K562 (cell line): ENCODE measurements around the gene CCNYL1. TPM values are rescaled to one million over a fixed set of nuclear protein-coding genes. Genes with fewer than 3 reads are reported as not detected.

Experiments
- ATAC-seq: fragments of 200-7000 bp; cut with Tn5 transposase; 3 replicates; pipeline ENCODE4 v1.9.1; 2020; ENCODE audit warnings: moderate library complexity
- BruUV-seq: library from RNA; stranded (reverse); fragments of 400-500 nt; replicated peaks from 2 replicates; lab custom pipeline; 2021; lab: Mats Ljungman, UMichigan
- CTCF ChIA-PET: fragments of 300-600 bp; formaldehyde crosslinking; extraction: SDS; loops from one replicate; lab custom pipeline; 2021; ENCODE audit warnings: low intra/inter-chr PET ratio; lab: Yijun Ruan, JAX
- POLR2A ChIA-PET: fragments of 300-600, 350-650 bp; sonication (Branson Sonifier 250); formaldehyde crosslinking; extraction: SDS; loops from one replicate; lab custom pipeline; 2021; ENCODE audit warnings: antibody characterized with exemption, inconsistent platforms; lab: Yijun Ruan, JAX
- DNase-seq, 4 experiments: peaks; one replicate each; pipeline versions ENCODE4 v3.0.0 to v3.0.0-alpha.2; 2011 to 2018; ENCODE audit warnings: low spot score in 3 of 4, mixed read lengths in 3 of 4; ENCODE audit errors: extremely low read depth in 1 of 4
- FAIRE-seq: peaks from 2 replicates; lab custom pipeline; 2011; peaks lifted over from hg19 to GRCh38; lab: Jason Lieb, UNC
- H2AFZ ChIP-seq: 2 replicates; pipeline ENCODE4 v1.6.0; 2011; ENCODE audit warnings: low read depth, low read length, control low read depth, inconsistent platforms
- H3K27ac ChIP-seq: fragments of 200-600 bp; 3 replicates; pipeline ENCODE4 v1.8.0; 2011; ENCODE audit warnings: low read depth, mild to moderate bottlenecking, control low read depth, inconsistent platforms, low read length, moderate library complexity, mixed read lengths; ENCODE audit errors: extremely low read depth
- H3K27me3 ChIP-seq, 2 experiments: fragments of 300-600 bp in 1 of 2; 2 replicates in 1 of 2; 3 replicates in 1 of 2; pipeline versions ENCODE4 v1.6.0 to v1.8.0; 2011; ENCODE audit warnings: inconsistent platforms in 2 of 2, low read length in 2 of 2, mild to moderate bottlenecking in 1 of 2, mixed read lengths in 1 of 2, moderate library complexity in 1 of 2; ENCODE audit not compliant: control insufficient read depth in 2 of 2, insufficient read depth in 2 of 2
- H3K36me3 ChIP-seq: fragments of 300-600 bp; 3 replicates; pipeline ENCODE4 v1.8.0; 2011; ENCODE audit warnings: mild to moderate bottlenecking, low read length, inconsistent platforms; ENCODE audit not compliant: control insufficient read depth, insufficient read depth
- H3K4me1 ChIP-seq, 2 experiments: fragments of 200-600 bp in 1 of 2; replicated peaks in 1 of 2; 2 replicates in 1 of 2; 3 replicates in 1 of 2; pipeline versions ENCODE4 v1.5.1 to v1.8.0; 2011; ENCODE audit warnings: inconsistent platforms in 2 of 2, low read length in 2 of 2, mild to moderate bottlenecking in 1 of 2, mixed read lengths in 1 of 2, moderate library complexity in 1 of 2; ENCODE audit not compliant: control insufficient read depth in 2 of 2, insufficient read depth in 2 of 2
- H3K4me2 ChIP-seq: 2 replicates; pipeline ENCODE4 v1.6.1; 2011; ENCODE audit warnings: low read length, control low read depth, inconsistent platforms, mixed read lengths; ENCODE audit not compliant: insufficient read depth
- H3K4me3 ChIP-seq: fragments of 200-600 bp; sonication (generic), shearing (Covaris generic); 2 replicates; pipeline ENCODE4 v1.5.1; 2016; ENCODE audit warnings: control low read depth, inconsistent platforms
- H3K79me2 ChIP-seq: fragments of 200-600 bp; 3 replicates; pipeline ENCODE4 v1.8.0; 2011; ENCODE audit warnings: low read length, inconsistent platforms; ENCODE audit not compliant: control insufficient read depth, insufficient read depth
- H3K9ac ChIP-seq, 2 experiments: 2 replicates each; pipeline versions ENCODE4 v1.6.0 to v1.6.1; 2011; ENCODE audit warnings: low read depth in 2 of 2, low read length in 2 of 2, control low read depth in 1 of 2, inconsistent platforms in 1 of 2, mild to moderate bottlenecking in 1 of 2, mixed read lengths in 1 of 2; ENCODE audit not compliant: insufficient read depth in 1 of 2
- H3K9me1 ChIP-seq: one replicate; pipeline ENCODE4 v1.6.0; 2011; ENCODE audit warnings: inconsistent platforms, mild to moderate bottlenecking, low read length, moderate library complexity; ENCODE audit not compliant: control insufficient read depth, insufficient read depth
- H3K9me3 ChIP-seq: replicated peaks from 2 replicates; pipeline ENCODE4 v1.5.1; 2011; ENCODE audit warnings: low read depth, low read length, inconsistent platforms; ENCODE audit not compliant: control insufficient read depth, insufficient read depth
- H4K20me1 ChIP-seq: replicated peaks from 2 replicates; pipeline ENCODE4 v1.6.1; 2011; ENCODE audit warnings: low read length, inconsistent platforms, mixed read lengths; ENCODE audit not compliant: control insufficient read depth, insufficient read depth
- POLR2AphosphoS5 ChIP-seq: IDR thresholded peaks from 2 replicates; pipeline ENCODE4 v1.6.1; 2011; ENCODE audit warnings: mild to moderate bottlenecking, low read depth, low read length, moderate library complexity; ENCODE audit not compliant: control insufficient read depth, insufficient read depth
- SP1 ChIP-seq: sonication (generic); formaldehyde crosslinking; IDR thresholded peaks from 2 replicates; pipeline ENCODE4 v1.8.1; 2022; ENCODE audit warnings: mild to moderate bottlenecking, missing genetic modification reagents
- ZNF124 ChIP-seq: sonication (generic); formaldehyde crosslinking; IDR thresholded peaks from 2 replicates; pipeline ENCODE4 v1.8.1; 2022; ENCODE audit warnings: missing genetic modification reagents
- WGBS: fragments of 100-300 bp; shearing (Covaris generic); methylation state at CpG from one replicate; pipeline ENCODE4 v1.1.6; 2016; ENCODE audit warnings: low coverage, mixed read lengths; ENCODE audit not compliant: insufficient coverage; ENCODE audit errors: missing lambda C conversion rate; 5-methylcytosine and 5-hydroxymethylcytosine counted together
- in situ Hi-C: fragments of 300-500 bp; cut with MboI; formaldehyde crosslinking; loops from 4 replicates; pipeline ENCODE4 v1.15.0; 2018; ENCODE audit warnings: inconsistent platforms, mixed read lengths
- intact Hi-C: fragments of 100-400 bp; cut with micrococcal nuclease; formaldehyde crosslinking; loops from 2 replicates; pipeline ENCODE4 v1.14.2; 2022
- polyA plus RNA-seq, 8 experiments: library from polyadenylated mRNA; depleted of rRNA in 4 of 8; stranded (reverse) in 5 of 8; unstranded in 3 of 8; fragments of >200 nt; fragmentation: Nextera tagmentation in 2 of 8; fragmentation: Illumina TruSeq in 1 of 8; extraction: Ambion mirVana in 2 of 8; extraction: Trizol in 1 of 8; gene quantifications; 2 replicates each; pipeline versions ENCODE4 v1.2.1 to v1.2.3, GENCODE V29; 2011 to 2014; ENCODE audit warnings: inconsistent platforms in 1 of 8, missing spikeins in 1 of 8
- total RNA-seq, 7 experiments: library from RNA; depleted of rRNA in 6 of 7; stranded (reverse); fragments of >200 nt in 6 of 7; fragmentation: Illumina TruSeq in 2 of 7; extraction: Trizol in 2 of 7; gene quantifications; 2 replicates each; pipeline versions ENCODE4 v1.2.1 to v1.2.3, GENCODE V29; 2011 to 2021; ENCODE audit warnings: low replicate concordance in 1 of 7
- TF ChIP-seq, protein P1 (sequence below): sonication (generic); formaldehyde crosslinking; IDR thresholded peaks from 2 replicates; pipeline ENCODE4 v1.5.0; 2020; ENCODE audit warnings: missing genetic modification reagents

The CCNYL1 gene
- total and polyA plus RNA-seq, 9 of the 15 experiments (the other 6 are each of a cell fraction or from before 2014, with no cell fraction given), result 1.9 to 7.5 (median 4.7) TPM

- no TSS peak for BruUV-seq
- ATAC-seq, result no peak
- Histone ChIP-seq H2AFZ (no peak overlapping the region), H3K79me2 (no peaks in the 10 kb centered on the region), H4K20me1 (no peaks in the 10 kb centered on the region), H3K36me3 (no peaks in the 10 kb centered on the region), H3K9me3 (no peaks in the 10 kb centered on the region), H3K4me2 (no peak overlapping the region), H3K9me1 (no peaks in the 10 kb centered on the region), H3K4me3 (no peak overlapping the region), H3K4me1 (no peaks in the 10 kb centered on the region; a peak in 1 of 5 replicates), H3K9ac (no peak overlapping the region)
- CTCF ChIA-PET, result no interaction called here
- no peak for DNase-seq
- POLR2A ChIA-PET, result interaction anchor here (0.6 to 1.7 kb wide), 7 partner anchors 8 to 286 kb away, joined by 3 to 9 read pairs (median 3); partner anchors contain the start of gene PLEKHM3
- intact Hi-C loops (no loop called here), in situ Hi-C loops (no loop called here)
- 66% methylated on average over 3 of the region's 6 CpGs for WGBS
- no peak for TF ChIP-seq ZNF124 (CRISPR knock-in tag)
- TF ChIP-seq SP1 (CRISPR knock-in tag), result no peak
- no peak for TF ChIP-seq POLR2AphosphoS5
- TF ChIP-seq, protein P1, sequence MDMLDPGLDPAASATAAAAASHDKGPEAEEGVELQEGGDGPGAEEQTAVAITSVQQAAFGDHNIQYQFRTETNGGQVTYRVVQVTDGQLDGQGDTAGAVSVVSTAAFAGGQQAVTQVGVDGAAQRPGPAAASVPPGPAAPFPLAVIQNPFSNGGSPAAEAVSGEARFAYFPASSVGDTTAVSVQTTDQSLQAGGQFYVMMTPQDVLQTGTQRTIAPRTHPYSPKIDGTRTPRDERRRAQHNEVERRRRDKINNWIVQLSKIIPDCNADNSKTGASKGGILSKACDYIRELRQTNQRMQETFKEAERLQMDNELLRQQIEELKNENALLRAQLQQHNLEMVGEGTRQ (CRISPR knock-in tag), result no peak
- TF ChIP-seq, all 486 proteins: peak for 0
- Histone ChIP-seq H3K27me3 (no peaks in the 10 kb centered on the region), H3K27ac (no peak overlapping the region)
- FAIRE-seq, result no peak
These were observed 43.3 kb downstream of the CCNYL1 start for GRCh38 chr2:207754498-207755383.
